ENCODE measurements around the gene HERPUD1.

DNA sequence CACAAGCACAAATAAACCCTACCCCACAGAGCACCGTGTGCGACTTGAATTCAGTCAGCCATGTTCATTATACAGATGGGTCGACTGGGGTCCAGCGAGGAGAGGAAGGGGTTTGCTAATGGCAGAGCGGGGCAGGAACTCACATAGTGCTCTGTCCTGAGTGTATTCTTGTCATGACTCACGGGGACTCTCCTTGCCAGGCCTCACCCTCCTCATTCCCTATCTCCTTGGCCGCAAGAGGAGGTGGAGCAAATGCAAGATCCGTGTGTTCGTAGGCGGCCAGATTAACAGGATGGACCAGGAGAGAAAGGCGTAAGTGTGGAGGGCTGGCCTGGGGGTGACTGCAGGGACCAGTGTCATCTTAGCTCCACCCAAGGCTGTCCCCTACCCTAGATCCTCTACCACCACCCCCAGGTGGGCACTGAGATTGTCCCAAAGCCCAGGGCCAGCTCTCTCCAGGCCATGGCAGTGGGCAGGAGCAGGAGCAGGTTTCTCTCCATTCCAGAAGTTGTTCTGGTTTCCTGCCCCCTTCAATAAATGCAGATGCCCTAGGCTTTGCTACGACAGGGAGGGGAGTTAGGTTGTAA, 37.5 kb upstream of the HERPUD1 start:
- TF ChIP-seq GATAD2A (CRISPR knock-in tag; IDR thresholded peaks at IDR 0.05) (no peak), ZNF749 (CRISPR knock-in tag; IDR thresholded peaks at IDR 0.05; ENCODE audit: borderline replicate concordance) (no peak), ZSCAN21 (CRISPR knock-in tag; IDR thresholded peaks at IDR 0.05; ENCODE audit: borderline replicate concordance) (no peak), GTF2F1 (IDR thresholded peaks at IDR 0.05; ENCODE audit: low read length) (no peak), POLR2AphosphoS5 (IDR thresholded peaks at IDR 0.05; ENCODE audit: low read depth, low read length) (no peak), TGIF2 (CRISPR knock-in tag; IDR thresholded peaks at IDR 0.05) (no peak), CENPT (CRISPR knock-in tag; IDR thresholded peaks at IDR 0.05; ENCODE audit: low read depth) (no peak), MAZ (IDR thresholded peaks at IDR 0.05; ENCODE audit: borderline replicate concordance, low read depth, low read length) (no peak), MAZ (CRISPR knock-in tag; IDR thresholded peaks at IDR 0.05; ENCODE audit: low read depth) (no peak)
- TF ChIP-seq, protein P1, sequence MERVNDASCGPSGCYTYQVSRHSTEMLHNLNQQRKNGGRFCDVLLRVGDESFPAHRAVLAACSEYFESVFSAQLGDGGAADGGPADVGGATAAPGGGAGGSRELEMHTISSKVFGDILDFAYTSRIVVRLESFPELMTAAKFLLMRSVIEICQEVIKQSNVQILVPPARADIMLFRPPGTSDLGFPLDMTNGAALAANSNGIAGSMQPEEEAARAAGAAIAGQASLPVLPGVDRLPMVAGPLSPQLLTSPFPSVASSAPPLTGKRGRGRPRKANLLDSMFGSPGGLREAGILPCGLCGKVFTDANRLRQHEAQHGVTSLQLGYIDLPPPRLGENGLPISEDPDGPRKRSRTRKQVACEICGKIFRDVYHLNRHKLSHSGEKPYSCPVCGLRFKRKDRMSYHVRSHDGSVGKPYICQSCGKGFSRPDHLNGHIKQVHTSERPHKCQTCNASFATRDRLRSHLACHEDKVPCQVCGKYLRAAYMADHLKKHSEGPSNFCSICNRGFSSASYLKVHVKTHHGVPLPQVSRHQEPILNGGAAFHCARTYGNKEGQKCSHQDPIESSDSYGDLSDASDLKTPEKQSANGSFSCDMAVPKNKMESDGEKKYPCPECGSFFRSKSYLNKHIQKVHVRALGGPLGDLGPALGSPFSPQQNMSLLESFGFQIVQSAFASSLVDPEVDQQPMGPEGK (CRISPR knock-in tag; IDR thresholded peaks at IDR 0.05) = no peak
- TF ChIP-seq, protein P2, sequence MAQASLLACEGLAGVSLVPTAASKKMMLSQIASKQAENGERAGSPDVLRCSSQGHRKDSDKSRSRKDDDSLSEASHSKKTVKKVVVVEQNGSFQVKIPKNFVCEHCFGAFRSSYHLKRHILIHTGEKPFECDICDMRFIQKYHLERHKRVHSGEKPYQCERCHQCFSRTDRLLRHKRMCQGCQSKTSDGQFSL (CRISPR knock-in tag; IDR thresholded peaks at IDR 0.05) = no peak
- TF ChIP-seq, protein P3, sequence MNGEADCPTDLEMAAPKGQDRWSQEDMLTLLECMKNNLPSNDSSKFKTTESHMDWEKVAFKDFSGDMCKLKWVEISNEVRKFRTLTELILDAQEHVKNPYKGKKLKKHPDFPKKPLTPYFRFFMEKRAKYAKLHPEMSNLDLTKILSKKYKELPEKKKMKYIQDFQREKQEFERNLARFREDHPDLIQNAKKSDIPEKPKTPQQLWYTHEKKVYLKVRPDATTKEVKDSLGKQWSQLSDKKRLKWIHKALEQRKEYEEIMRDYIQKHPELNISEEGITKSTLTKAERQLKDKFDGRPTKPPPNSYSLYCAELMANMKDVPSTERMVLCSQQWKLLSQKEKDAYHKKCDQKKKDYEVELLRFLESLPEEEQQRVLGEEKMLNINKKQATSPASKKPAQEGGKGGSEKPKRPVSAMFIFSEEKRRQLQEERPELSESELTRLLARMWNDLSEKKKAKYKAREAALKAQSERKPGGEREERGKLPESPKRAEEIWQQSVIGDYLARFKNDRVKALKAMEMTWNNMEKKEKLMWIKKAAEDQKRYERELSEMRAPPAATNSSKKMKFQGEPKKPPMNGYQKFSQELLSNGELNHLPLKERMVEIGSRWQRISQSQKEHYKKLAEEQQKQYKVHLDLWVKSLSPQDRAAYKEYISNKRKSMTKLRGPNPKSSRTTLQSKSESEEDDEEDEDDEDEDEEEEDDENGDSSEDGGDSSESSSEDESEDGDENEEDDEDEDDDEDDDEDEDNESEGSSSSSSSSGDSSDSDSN (CRISPR knock-in tag; IDR thresholded peaks at IDR 0.05) = no peak
- TF ChIP-seq, protein P4, sequence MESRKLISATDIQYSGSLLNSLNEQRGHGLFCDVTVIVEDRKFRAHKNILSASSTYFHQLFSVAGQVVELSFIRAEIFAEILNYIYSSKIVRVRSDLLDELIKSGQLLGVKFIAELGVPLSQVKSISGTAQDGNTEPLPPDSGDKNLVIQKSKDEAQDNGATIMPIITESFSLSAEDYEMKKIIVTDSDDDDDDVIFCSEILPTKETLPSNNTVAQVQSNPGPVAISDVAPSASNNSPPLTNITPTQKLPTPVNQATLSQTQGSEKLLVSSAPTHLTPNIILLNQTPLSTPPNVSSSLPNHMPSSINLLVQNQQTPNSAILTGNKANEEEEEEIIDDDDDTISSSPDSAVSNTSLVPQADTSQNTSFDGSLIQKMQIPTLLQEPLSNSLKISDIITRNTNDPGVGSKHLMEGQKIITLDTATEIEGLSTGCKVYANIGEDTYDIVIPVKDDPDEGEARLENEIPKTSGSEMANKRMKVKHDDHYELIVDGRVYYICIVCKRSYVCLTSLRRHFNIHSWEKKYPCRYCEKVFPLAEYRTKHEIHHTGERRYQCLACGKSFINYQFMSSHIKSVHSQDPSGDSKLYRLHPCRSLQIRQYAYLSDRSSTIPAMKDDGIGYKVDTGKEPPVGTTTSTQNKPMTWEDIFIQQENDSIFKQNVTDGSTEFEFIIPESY (CRISPR knock-in tag; IDR thresholded peaks at IDR 0.05) = no peak
- TF ChIP-seq, protein P5, sequence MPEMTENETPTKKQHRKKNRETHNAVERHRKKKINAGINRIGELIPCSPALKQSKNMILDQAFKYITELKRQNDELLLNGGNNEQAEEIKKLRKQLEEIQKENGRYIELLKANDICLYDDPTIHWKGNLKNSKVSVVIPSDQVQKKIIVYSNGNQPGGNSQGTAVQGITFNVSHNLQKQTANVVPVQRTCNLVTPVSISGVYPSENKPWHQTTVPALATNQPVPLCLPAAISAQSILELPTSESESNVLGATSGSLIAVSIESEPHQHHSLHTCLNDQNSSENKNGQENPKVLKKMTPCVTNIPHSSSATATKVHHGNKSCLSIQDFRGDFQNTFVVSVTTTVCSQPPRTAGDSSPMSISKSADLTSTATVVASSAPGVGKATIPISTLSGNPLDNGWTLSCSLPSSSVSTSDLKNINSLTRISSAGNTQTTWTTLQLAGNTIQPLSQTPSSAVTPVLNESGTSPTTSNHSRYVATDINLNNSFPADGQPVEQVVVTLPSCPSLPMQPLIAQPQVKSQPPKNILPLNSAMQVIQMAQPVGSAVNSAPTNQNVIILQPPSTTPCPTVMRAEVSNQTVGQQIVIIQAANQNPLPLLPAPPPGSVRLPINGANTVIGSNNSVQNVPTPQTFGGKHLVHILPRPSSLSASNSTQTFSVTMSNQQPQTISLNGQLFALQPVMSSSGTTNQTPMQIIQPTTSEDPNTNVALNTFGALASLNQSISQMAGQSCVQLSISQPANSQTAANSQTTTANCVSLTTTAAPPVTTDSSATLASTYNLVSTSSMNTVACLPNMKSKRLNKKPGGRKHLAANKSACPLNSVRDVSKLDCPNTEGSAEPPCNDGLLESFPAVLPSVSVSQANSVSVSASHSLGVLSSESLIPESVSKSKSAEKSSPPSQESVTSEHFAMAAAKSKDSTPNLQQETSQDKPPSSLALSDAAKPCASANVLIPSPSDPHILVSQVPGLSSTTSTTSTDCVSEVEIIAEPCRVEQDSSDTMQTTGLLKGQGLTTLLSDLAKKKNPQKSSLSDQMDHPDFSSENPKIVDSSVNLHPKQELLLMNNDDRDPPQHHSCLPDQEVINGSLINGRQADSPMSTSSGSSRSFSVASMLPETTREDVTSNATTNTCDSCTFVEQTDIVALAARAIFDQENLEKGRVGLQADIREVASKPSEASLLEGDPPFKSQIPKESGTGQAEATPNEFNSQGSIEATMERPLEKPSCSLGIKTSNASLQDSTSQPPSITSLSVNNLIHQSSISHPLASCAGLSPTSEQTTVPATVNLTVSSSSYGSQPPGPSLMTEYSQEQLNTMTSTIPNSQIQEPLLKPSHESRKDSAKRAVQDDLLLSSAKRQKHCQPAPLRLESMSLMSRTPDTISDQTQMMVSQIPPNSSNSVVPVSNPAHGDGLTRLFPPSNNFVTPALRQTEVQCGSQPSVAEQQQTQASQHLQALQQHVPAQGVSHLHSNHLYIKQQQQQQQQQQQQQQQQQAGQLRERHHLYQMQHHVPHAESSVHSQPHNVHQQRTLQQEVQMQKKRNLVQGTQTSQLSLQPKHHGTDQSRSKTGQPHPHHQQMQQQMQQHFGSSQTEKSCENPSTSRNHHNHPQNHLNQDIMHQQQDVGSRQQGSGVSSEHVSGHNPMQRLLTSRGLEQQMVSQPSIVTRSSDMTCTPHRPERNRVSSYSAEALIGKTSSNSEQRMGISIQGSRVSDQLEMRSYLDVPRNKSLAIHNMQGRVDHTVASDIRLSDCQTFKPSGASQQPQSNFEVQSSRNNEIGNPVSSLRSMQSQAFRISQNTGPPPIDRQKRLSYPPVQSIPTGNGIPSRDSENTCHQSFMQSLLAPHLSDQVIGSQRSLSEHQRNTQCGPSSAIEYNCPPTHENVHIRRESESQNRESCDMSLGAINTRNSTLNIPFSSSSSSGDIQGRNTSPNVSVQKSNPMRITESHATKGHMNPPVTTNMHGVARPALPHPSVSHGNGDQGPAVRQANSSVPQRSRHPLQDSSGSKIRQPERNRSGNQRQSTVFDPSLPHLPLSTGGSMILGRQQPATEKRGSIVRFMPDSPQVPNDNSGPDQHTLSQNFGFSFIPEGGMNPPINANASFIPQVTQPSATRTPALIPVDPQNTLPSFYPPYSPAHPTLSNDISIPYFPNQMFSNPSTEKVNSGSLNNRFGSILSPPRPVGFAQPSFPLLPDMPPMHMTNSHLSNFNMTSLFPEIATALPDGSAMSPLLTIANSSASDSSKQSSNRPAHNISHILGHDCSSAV (CRISPR knock-in tag; IDR thresholded peaks at IDR 0.05; ENCODE audit: borderline replicate concordance) = no peak
- TF ChIP-seq, protein P6, sequence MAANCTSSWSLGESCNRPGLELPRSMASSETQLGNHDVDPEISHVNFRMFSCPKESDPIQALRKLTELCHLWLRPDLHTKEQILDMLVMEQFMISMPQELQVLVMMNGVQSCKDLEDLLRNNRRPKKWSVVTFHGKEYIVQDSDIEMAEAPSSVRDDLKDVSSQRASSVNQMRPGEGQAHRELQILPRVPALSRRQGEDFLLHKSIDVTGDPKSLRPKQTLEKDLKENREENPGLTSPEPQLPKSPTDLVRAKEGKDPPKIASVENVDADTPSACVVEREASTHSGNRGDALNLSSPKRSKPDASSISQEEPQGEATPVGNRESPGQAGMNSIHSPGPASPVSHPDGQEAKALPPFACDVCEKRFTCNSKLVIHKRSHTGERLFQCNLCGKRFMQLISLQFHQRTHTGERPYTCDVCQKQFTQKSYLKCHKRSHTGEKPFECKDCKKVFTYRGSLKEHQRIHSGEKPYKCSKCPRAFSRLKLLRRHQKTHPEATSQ (CRISPR knock-in tag; IDR thresholded peaks at IDR 0.05; ENCODE audit: borderline replicate concordance) = no peak
